Caki2 (cell line): ENCODE data around the gene DDX6. TPM values are rescaled to one million over a fixed set of nuclear protein-coding genes. Genes with fewer than 3 reads are reported as not detected.
"Not testable (repeated sequence)": the region's sequence is repeated elsewhere in the genome, so short reads cannot be mapped to it uniquely, and the experiment has no call there.

Source experiments
- DNase-seq: peaks from one replicate; pipeline ENCODE4 v3.0.0-alpha.2; 2015; ENCODE audit warnings: low read depth
- in situ Hi-C: cut with HindIII; loops from 2 replicates; pipeline ENCODE4 v1.10.0; 2016; ENCODE audit warnings: low sequenced_read_pairs, low pct_unique_long_range_greater_than_20kb, mixed read lengths
- total RNA-seq: library from RNA; depleted of rRNA; stranded (reverse); fragments of >200 nt; shearing (Covaris generic); gene quantifications from 2 replicates; pipeline ENCODE4 v1.2.3, GENCODE V29; 2014; ENCODE audit warnings: low replicate concordance; rRNA removed

Gene DDX6
- total RNA-seq, 1 experiment from 2014 or later = 37.1 TPM

DNA sequence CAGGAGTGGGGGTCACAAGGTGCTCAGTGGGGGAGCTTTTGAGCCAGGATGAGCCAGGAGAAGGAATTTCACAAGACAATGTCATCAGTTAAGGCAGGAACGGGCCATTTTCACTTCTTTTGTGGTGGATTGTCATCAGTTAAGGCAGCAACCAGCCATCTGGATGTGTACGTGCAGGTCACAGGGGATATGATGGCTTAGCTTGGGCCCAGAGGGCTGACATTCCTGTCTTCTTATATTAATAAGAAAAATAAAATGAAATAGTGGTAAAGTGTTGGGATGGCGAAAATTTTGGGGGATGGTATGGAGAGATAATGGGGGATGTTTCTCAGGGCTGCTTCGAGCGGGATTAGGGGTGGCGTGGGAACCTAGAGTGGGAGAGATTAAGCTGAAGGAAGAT is 73.7 kb downstream of the DDX6 start:
- in situ Hi-C loops, DNase-seq: not testable (repeated sequence)

DNA sequence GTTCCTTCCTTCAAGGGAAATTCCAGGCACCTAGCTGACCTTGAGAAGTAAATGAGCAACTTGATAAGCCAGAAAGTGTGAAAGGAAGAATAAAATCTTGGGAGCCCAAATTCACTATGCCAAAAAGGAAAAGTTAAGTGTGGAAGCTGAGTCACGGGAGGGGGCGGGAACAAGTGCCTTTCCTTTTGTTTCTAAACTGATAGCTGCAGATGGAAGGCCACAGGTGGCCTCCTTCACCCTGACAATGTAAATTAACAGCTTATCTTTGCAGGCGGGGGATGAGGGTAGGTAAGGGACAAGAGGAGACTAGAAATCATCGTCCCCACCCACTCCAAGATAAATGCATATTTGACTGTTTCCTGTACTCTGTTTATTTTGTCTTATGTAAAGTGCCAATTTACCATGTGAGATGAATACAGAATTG is 75.1 kb downstream of the DDX6 start:
- DNase-seq = no peak
- in situ Hi-C loops = no loop called here

DNA sequence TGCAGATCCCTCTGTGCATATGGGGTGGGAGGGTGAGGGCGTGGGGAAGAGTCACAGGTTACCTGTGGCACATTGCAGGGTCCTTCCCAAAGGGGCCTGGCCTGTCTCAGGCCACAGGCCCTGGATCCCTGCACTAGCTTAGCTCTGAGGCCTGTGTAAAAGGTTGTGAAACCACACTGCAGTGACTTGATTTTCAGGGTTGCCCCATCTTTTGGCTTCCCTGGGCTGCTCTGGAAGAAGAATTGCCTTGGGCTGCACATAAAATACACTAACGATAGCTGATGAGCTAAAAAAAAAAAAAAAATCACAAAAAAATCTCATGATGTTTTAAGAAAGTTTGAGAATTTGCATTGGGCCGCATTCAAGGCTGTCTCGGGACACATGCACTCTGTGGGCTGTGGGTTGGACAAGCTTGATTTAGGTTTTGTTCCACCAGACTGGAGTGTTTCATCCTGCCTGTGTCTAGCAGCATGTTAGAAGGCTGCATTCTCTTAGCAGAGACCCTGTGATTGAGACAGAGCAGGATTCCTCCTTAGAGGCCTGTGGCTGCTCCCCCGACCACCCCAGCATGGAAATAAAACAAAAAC is 75.6 kb downstream of the DDX6 start:
- DNase-seq = no peak
- in situ Hi-C loops = no loop called here

DNA sequence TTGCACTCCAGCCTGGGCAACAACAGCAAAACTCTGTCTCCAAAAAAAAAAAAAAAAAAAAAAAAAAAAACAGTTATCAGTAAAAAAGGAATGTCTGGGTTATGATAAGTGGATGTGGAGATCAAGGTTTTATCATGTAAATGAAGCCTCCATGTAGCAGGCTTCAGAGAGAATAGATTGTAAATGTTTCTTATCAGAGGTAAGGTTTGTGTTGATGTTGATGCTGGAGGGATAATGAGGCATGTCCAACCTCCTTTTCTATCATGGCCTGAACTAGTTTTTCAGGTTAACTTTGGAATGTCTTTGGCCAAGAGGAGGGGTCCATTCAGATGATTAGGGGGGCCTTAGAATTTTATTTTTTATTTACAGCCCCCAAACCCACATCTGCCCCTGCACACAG is 76.1 kb downstream of the DDX6 start:
- in situ Hi-C loops = no loop called here
- DNase-seq = no peak

DNA sequence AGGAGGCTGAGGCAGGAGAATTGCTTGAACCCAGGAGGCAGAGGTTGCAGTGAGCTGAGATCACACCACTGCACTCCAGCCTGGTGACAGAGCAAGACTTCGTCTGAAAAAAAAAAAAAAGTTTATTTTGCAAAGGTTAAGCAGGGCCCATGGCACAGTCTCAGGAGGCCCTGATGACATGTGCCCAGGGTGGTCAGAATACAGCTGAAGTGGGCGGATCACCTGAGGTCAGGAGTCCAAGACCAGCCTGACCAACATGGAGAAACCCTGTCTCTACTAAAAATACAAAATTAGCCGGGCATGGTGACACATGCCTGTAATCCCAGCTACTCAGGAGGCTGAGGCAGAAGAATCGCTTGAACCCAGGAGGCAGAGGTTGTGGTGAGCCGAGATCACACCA is 76.5 kb downstream of the DDX6 start:
- DNase-seq, in situ Hi-C loops: not testable (repeated sequence)

DNA sequence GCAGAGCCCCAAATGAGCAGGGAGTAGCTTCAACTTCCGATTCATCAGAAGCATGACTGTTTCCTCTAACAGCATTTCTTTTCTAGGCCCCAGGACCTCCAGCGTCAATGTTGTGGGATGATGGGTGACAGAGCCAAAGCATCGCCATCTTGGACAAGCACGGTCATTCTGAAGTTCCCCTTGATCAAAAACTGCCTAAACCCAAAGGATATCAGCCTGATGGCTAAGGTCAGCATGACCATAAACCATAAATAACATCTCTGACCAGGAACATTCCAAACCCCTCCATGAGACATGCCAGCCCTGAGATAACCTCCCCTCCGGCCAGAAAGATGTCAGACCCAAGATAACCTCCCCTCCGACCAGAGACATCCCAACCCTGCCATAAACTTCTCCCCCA is 82.7 kb downstream of the DDX6 start:
- in situ Hi-C loops = no loop called here
- DNase-seq = no peak

DNA sequence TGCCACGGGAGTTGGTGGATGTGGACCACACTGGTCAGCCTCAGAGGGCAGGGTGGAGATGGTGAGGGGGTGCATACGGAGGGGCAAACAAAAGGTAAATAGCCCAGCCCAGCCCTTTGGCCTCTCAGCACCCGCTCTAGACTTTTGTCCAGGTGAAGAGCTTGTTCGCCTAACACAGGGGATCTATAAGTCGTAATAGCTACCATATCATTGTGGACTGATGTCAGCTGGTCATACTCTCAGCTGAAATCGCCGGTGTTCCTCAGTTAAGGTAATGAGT is 84.5 kb downstream of the DDX6 start:
- no peak for DNase-seq
- in situ Hi-C loops = no loop called here

DNA sequence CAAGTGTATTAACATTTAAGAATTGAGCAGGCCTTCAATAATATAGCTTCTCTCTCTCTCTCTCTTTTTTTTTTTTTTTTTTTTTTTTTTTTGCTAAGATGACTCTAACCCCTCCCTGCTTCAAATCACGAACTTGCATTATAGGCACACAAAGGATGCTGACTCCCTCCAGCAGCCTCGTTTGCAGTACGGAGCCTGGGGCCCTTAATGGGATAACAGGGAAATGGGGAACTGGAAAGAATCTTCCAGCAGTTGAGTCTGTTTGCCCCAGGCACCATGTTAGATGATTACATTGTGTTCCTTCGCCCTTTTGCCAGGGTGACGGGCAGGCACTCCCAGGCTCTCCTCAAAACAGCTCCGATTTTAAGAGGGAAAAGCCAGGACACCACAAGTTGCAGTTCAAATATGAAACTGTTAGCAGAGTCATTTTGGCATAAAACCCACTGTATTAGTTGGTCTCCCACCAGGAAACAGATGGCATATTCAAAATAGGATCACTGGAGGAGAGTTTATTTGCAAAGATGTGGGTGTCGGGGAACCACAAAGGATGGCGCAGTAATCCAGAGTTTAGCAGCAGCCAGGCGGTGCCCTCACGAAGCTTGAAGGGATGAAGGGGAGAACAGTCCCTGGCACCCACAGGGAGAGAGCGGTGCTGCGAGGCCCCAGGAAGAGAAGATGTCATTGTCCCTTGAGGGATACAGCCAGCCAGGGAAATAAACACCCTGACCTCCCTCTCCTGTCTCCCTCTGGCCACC is 85.0 kb downstream of the DDX6 start:
- in situ Hi-C loops = no loop called here
- no peak for DNase-seq

DNA sequence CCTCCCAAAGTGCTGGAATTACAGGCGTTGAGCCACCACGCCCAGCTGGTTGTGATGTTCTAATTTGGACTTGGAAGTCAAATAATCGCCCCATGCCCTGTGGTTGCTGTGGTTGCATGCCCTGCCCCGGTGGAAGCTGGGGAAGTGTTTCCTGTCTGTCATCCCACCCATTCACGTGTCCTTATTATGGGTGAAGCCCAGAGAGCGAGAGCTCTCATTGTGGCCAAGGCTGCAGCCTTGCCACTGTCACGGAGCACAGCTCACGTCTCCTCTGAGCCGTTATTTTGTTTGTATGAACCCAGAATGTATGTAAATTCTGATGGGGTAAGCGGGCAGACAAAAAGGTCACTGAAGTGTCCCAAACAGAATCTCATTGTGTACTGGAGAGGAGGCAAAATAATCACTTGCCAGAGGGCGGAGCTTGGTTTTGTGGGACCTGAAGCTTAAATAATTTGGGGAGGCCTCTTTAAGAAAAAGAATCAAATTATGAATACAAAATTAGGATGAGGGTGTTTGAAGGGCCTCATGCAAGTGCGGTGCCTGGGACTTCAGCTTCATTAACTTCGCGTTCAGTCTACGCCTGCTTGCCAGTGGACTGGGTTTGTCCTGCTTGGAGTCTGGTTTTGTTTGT is 85.7 kb downstream of the DDX6 start:
- no peak for DNase-seq
- in situ Hi-C loops = no loop called here

DNA sequence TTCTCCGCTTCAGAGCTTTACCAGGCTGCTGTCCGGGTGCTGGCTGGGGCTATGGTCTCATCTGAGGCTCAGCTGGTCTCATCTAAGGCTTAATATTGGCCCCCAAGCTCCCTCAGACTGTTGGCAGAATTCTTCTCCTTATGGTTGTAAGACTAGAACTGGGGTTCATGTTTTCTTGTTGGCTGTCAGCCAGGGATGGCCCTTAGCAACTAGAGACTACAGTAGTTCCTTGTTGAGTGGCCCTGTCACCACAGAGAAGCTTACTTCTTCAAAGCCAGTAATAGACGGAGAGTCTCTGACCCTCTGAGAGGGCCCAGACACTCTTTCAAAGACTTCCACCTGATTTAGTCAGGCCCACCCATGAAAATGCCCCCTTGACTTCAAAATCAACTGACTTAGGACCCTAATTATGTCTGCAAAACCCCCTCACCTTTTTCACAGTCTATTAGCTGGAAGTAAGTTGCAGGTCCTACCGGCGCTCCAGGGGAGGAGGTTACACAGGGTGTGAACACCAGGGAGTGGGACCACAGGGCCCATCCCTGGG is 87.3 kb downstream of the DDX6 start:
- in situ Hi-C loops = no loop called here

DNA sequence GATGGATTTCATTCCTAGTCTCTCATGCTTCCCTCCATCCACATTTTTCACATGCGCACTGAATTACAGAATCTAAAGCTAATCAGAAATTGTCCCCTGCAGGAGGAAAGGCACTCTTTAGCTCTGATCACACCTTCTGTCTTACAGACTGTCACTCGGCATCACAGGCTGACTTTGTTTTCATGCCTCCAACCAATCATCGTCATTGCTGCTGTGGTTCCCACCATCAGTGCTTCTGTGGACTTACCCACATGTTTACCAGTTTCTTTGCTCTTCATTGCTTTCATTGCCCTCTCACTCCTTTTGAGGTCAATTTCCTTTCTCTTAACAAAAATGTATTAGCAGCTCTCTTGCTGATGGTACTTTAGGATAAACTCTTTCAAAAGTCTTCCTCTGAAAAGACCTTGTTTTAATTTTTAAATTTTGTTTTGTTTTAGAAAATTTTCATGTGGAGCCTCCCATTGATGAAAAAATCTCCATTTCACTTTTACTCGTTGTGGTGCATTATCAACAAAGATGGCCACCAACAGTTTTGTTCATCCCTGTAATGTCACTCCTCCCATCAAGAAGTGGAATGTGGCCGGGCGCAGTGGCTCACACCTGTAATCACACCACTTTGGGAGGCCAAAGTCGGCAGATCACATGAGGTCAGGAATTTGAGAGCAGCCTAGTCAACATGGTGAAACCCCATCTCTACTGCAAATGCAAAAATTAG is 91.3 kb downstream of the DDX6 start:
- in situ Hi-C loops = no loop called here
- no peak for DNase-seq

More for the DNA sequence above, 87.3 kb downstream of the DDX6 start:
- DNase-seq = no peak

Other genes with a start within 250 kb of the DDX6 start
- gene IFT46, start 225.2 kb downstream of the DDX6 start, total RNA-seq = 11.9 and 21.1 TPM in 2 replicates
- 66.8 and 80.1 TPM in 2 replicates for gene ARCN1, start 218.8 kb downstream of the DDX6 start, total RNA-seq
- gene PHLDB1, start 183.5 kb downstream of the DDX6 start, total RNA-seq = 24.8 and 26.6 TPM in 2 replicates
- gene TREH, start 111.5 kb downstream of the DDX6 start, total RNA-seq = not detected in 2 replicates
- not detected in 2 replicates for gene CXCR5, start 92.7 kb upstream of the DDX6 start, total RNA-seq
- 3.4 and 3.9 TPM in 2 replicates for gene BCL9L, start 134.8 kb upstream of the DDX6 start, total RNA-seq
- not detected in 2 replicates for gene UPK2, start 165.1 kb upstream of the DDX6 start, total RNA-seq
- gene FOXR1, start 180.6 kb upstream of the DDX6 start, total RNA-seq = not detected in 2 replicates
- gene CENATAC, start 207.0 kb upstream of the DDX6 start, total RNA-seq = 2.8 and 6.6 TPM in 2 replicates
- gene RPS25, start 227.2 kb upstream of the DDX6 start, total RNA-seq = 1,530 and 1,545 TPM in 2 replicates
- 77.2 and 80.8 TPM in 2 replicates for gene TRAPPC4, start 227.6 kb upstream of the DDX6 start, total RNA-seq
- 18.5 and 28.3 TPM in 2 replicates for gene SLC37A4, start 239.7 kb upstream of the DDX6 start, total RNA-seq